Measurements from ENCODE around the gene DOCK9.
A peak's percentile ranks its signal among the peaks of the same experiment; 100 is the strongest.

The DOCK9 gene

GRCh38 chr13:98977568-98978265 is at the start of gene DOCK9:
TSS of gene DOCK9 (minus strand) at chr13:98978064. CDS start at chr13:98977909, 155 bp downstream.
- peak; percentile 88 for DNase-seq

GRCh38 chr13:99027260-99027659 is 49.4 kb upstream of the DOCK9 start:
- DNase-seq: no peak

GRCh38 chr13:99022941-99023340 is 45.1 kb upstream of the DOCK9 start:
- DNase-seq: no peak

- DNase-seq: no peak
Measured at GRCh38 chr13:99018418-99019180, 40.7 kb upstream of the DOCK9 start.

- DNase-seq: no peak
Measured at GRCh38 chr13:99015606-99016490, 38.0 kb upstream of the DOCK9 start.

- no peak for DNase-seq
Measured at GRCh38 chr13:99014522-99014921, 36.7 kb upstream of the DOCK9 start.

- no peak for DNase-seq
Measured at GRCh38 chr13:99013951-99014350, 36.1 kb upstream of the DOCK9 start.

- DNase-seq: no peak
Measured at GRCh38 chr13:99012539-99012938, 34.7 kb upstream of the DOCK9 start.

GRCh38 chr13:99009987-99010551 is 32.2 kb upstream of the DOCK9 start:
- DNase-seq: no peak

- DNase-seq: no peak
Measured at GRCh38 chr13:99008577-99008976, 30.7 kb upstream of the DOCK9 start.

- DNase-seq: no peak
Measured at GRCh38 chr13:99007414-99007986, 29.6 kb upstream of the DOCK9 start.

GRCh38 chr13:99005609-99006008 is 27.7 kb upstream of the DOCK9 start:
- DNase-seq: no peak

GRCh38 chr13:99004978-99005377 is 27.1 kb upstream of the DOCK9 start:
- DNase-seq: no peak

- no peak for DNase-seq
Measured at GRCh38 chr13:99003851-99004471, 26.1 kb upstream of the DOCK9 start.

- no peak for DNase-seq
Measured at GRCh38 chr13:99003186-99003585, 25.3 kb upstream of the DOCK9 start.

GRCh38 chr13:99002172-99002710 is 24.4 kb upstream of the DOCK9 start:
- no peak for DNase-seq

- DNase-seq: no peak
Measured at GRCh38 chr13:99000137-99000536, 22.3 kb upstream of the DOCK9 start.

- no peak for DNase-seq
Measured at GRCh38 chr13:98999639-98999952, 21.7 kb upstream of the DOCK9 start.

- no peak for DNase-seq
Measured at GRCh38 chr13:98998831-98999638, 21.2 kb upstream of the DOCK9 start.

GRCh38 chr13:98997738-98998641 is 20.1 kb upstream of the DOCK9 start:
- no peak for DNase-seq

Measured in femur (tissue), 1 donor.